IMR-90 (cell line): ENCODE measurements around the gene GMEB2. TPM values are rescaled to one million over a fixed set of nuclear protein-coding genes. Genes with fewer than 3 reads are reported as not detected.

Source experiments
- ATAC-seq: fragments of 200-7000 bp; cut with Tn5 transposase; 2 replicates; pipeline ENCODE4 v1.9.1; 2020; ENCODE audit warnings: low read depth, mild to moderate bottlenecking, moderate library complexity
- BruUV-seq: library from RNA; stranded (reverse); fragments of 400-500 nt; replicated peaks from 2 replicates; lab custom pipeline; 2021; lab: Mats Ljungman, UMichigan
- CTCF ChIA-PET: fragments of 300-600 bp; formaldehyde crosslinking; extraction: SDS; loops from one replicate; lab custom pipeline; 2021; ENCODE audit warnings: antibody characterized with exemption; lab: Yijun Ruan, JAX
- POLR2A ChIA-PET: fragments of 300-600 bp; sonication (Branson Sonifier 250); formaldehyde crosslinking; loops from one replicate; lab custom pipeline; 2022; ENCODE audit warnings: antibody characterized with exemption; ENCODE audit not compliant: unreplicated experiment; lab: Charles Lee
- DNase-seq: peaks from one replicate; pipeline ENCODE4 v3.0.0; 2013
- H2AFZ ChIP-seq: replicated peaks from 2 replicates; pipeline ENCODE3; 2013; ENCODE audit warnings: low read length, mild to moderate bottlenecking; ENCODE audit not compliant: poor library complexity
- H2AK5ac ChIP-seq: 2 replicates; pipeline ENCODE4 v1.6.1; 2013; ENCODE audit warnings: low read depth, low read length, inconsistent platforms
- H2AK9ac ChIP-seq: replicated peaks from 2 replicates; pipeline ENCODE3; 2013; ENCODE audit warnings: mild to moderate bottlenecking, low read depth, low read length, moderate library complexity; ENCODE audit not compliant: poor library complexity
- H2BK120ac ChIP-seq: 2 replicates; pipeline ENCODE4 v1.6.1; 2013; ENCODE audit warnings: low read depth, low read length, inconsistent platforms
- H2BK15ac ChIP-seq: 3 replicates; pipeline ENCODE4 v1.6.1; 2013; ENCODE audit warnings: low read depth, low read length, inconsistent platforms
- H2BK20ac ChIP-seq: 2 replicates; pipeline ENCODE4 v1.6.1; 2013; ENCODE audit warnings: low read depth, mild to moderate bottlenecking, inconsistent platforms, low read length, moderate library complexity
- H2BK5ac ChIP-seq: 2 replicates; pipeline ENCODE4 v1.6.1; 2013; ENCODE audit warnings: mild to moderate bottlenecking, low read depth, low read length, inconsistent platforms; ENCODE audit not compliant: poor library complexity, severe bottlenecking
- H3K14ac ChIP-seq: replicated peaks from 2 replicates; pipeline ENCODE4 v1.6.1; 2013; ENCODE audit warnings: low read depth, low read length, inconsistent platforms
- H3K18ac ChIP-seq: 2 replicates; pipeline ENCODE4 v1.6.1; 2013; ENCODE audit warnings: low read depth, low read length, control low read depth
- H3K23ac ChIP-seq: 2 replicates; pipeline ENCODE4 v1.6.1; 2013; ENCODE audit warnings: low read depth, low read length, inconsistent platforms
- H3K27ac ChIP-seq: 2 replicates; pipeline ENCODE4 v1.5.1; 2013; ENCODE audit warnings: mild to moderate bottlenecking, control low read depth, low read length; ENCODE audit not compliant: insufficient read depth
- H3K27me3 ChIP-seq: 2 replicates; pipeline ENCODE4 v1.6.1; 2013; ENCODE audit warnings: low read length; ENCODE audit not compliant: control insufficient read depth, insufficient read depth
- H3K36me3 ChIP-seq: 2 replicates; pipeline ENCODE4 v1.6.1; 2013; ENCODE audit warnings: low read length, mixed read lengths; ENCODE audit not compliant: control insufficient read depth, insufficient read depth
- H3K4ac ChIP-seq: 2 replicates; pipeline ENCODE4 v1.6.1; 2013; ENCODE audit warnings: low read depth, low read length, inconsistent platforms
- H3K4me1 ChIP-seq: 2 replicates; pipeline ENCODE4 v1.6.1; 2013; ENCODE audit warnings: low read length, mixed read lengths; ENCODE audit not compliant: control insufficient read depth, insufficient read depth
- H3K4me2 ChIP-seq: 2 replicates; pipeline ENCODE4 v1.6.1; 2013; ENCODE audit warnings: low read depth, mild to moderate bottlenecking, control low read depth, low read length, moderate library complexity
- H3K4me3 ChIP-seq: 2 replicates; pipeline ENCODE4 v1.5.1; 2013; ENCODE audit warnings: low read depth, mild to moderate bottlenecking, control low read depth, low read length, moderate library complexity; ENCODE audit not compliant: insufficient read depth
- H3K56ac ChIP-seq: 2 replicates; pipeline ENCODE4 v1.6.1; 2013; ENCODE audit warnings: low read length, inconsistent platforms; ENCODE audit not compliant: insufficient read depth; ENCODE audit errors: extremely low read depth
- H3K79me1 ChIP-seq, 2 experiments: 2 replicates each; pipeline ENCODE4 v1.6.1; 2013; ENCODE audit warnings: low read length in 2 of 2, inconsistent platforms in 1 of 2, low read depth in 1 of 2
- H3K9ac ChIP-seq: 2 replicates; pipeline ENCODE4 v1.6.1; 2013; ENCODE audit warnings: low read depth, low read length, control low read depth
- H3K9me1 ChIP-seq: 2 replicates; pipeline ENCODE4 v1.6.1; 2013; ENCODE audit warnings: low read length, inconsistent platforms; ENCODE audit not compliant: insufficient read depth
- H3K9me3 ChIP-seq: 2 replicates; pipeline ENCODE4 v1.6.1; 2013; ENCODE audit warnings: low read length; ENCODE audit not compliant: control insufficient read depth, insufficient read depth
- H4K20me1 ChIP-seq: 2 replicates; pipeline ENCODE4 v1.6.1; 2013; ENCODE audit warnings: low read length, inconsistent platforms; ENCODE audit not compliant: insufficient read depth
- H4K5ac ChIP-seq: 2 replicates; pipeline ENCODE4 v1.6.1; 2013; ENCODE audit warnings: mild to moderate bottlenecking, low read depth, low read length, control low read depth
- H4K8ac ChIP-seq, 2 experiments: 2 replicates each; pipeline ENCODE4 v1.6.1; 2013; ENCODE audit warnings: low read depth in 2 of 2, low read length in 2 of 2, control low read depth in 1 of 2, inconsistent platforms in 1 of 2
- H4K91ac ChIP-seq: 2 replicates; pipeline ENCODE4 v1.6.1; 2013; ENCODE audit warnings: low read depth, low read length, inconsistent platforms; ENCODE audit not compliant: insufficient read depth
- CHD1 ChIP-seq: IDR thresholded peaks from 2 replicates; pipeline ENCODE4 v1.6.1; 2012; ENCODE audit warnings: low read depth, low read length, improper control_type of control experiment
- FOS ChIP-seq: fragments of 150-350 bp; IDR thresholded peaks from 2 replicates; pipeline ENCODE4 v1.6.1; 2016; ENCODE audit warnings: low read depth, low read length
- MAZ ChIP-seq: IDR thresholded peaks from 2 replicates; pipeline ENCODE4 v1.6.1; 2012; ENCODE audit warnings: low read depth, mild to moderate bottlenecking, low read length, improper control_type of control experiment, moderate library complexity, borderline replicate concordance
- MXI1 ChIP-seq: IDR thresholded peaks from 2 replicates; pipeline ENCODE4 v1.6.1; 2012; ENCODE audit warnings: low read depth, mild to moderate bottlenecking, low read length, moderate library complexity, borderline replicate concordance
- POLR2A ChIP-seq: IDR thresholded peaks from 2 replicates; pipeline ENCODE4 v1.6.1; 2012; ENCODE audit warnings: mild to moderate bottlenecking, low read depth, low read length
- RAD21 ChIP-seq: IDR thresholded peaks from 2 replicates; pipeline ENCODE4 v1.6.1; 2012; ENCODE audit warnings: low read length, improper control_type of control experiment
- USF2 ChIP-seq: fragments of 150-350 bp; IDR thresholded peaks from 2 replicates; pipeline ENCODE4 v1.6.1; 2017; ENCODE audit warnings: mild to moderate bottlenecking, antibody characterized with exemption, low read length, low read depth
- WGBS, 2 experiments: methylation state at CpG; one replicate each; pipeline versions ENCODE4 v1.1.5 to v1.1.7; 2013; ENCODE audit warnings: missing lambda C conversion rate in 2 of 2; ENCODE audit not compliant: insufficient read length in 1 of 2; ENCODE audit errors: extremely low coverage in 2 of 2; 5-methylcytosine and 5-hydroxymethylcytosine counted together
- dilution Hi-C: fragments of 300-500 bp; cut with HindIII; formaldehyde crosslinking; loops from one replicate; pipeline ENCODE4 v1.14.3; 2018; ENCODE audit warnings: low sequenced_read_pairs; ENCODE audit not compliant: unreplicated experiment
- in situ Hi-C: fragments of 300-500 bp; cut with MboI; formaldehyde crosslinking; loops from 3 replicates; pipeline ENCODE4 v1.14.3; 2019; ENCODE audit warnings: low sequenced_read_pairs, inconsistent platforms, mixed read lengths
- intact Hi-C: fragments of 100-400 bp; cut with micrococcal nuclease; formaldehyde crosslinking; loops from 2 replicates; pipeline ENCODE4 v1.10.0; 2022
- polyA plus RNA-seq, 3 experiments: library from polyadenylated mRNA; depleted of rRNA; stranded (reverse); fragments of >200 nt; gene quantifications; 2 replicates each; pipeline ENCODE4 v1.2.3, GENCODE V29; 2012; ENCODE audit warnings: low replicate concordance in 1 of 3
- total RNA-seq: library from RNA; depleted of rRNA; stranded (reverse); fragments of >200 nt; gene quantifications from 2 replicates; pipeline ENCODE4 v1.2.3, GENCODE V29; 2012

The GMEB2 gene
- total and polyA plus RNA-seq, 2 of the 4 experiments (the other 2 are of a cell fraction), result 5.0 to 10.0 TPM

DNA sequence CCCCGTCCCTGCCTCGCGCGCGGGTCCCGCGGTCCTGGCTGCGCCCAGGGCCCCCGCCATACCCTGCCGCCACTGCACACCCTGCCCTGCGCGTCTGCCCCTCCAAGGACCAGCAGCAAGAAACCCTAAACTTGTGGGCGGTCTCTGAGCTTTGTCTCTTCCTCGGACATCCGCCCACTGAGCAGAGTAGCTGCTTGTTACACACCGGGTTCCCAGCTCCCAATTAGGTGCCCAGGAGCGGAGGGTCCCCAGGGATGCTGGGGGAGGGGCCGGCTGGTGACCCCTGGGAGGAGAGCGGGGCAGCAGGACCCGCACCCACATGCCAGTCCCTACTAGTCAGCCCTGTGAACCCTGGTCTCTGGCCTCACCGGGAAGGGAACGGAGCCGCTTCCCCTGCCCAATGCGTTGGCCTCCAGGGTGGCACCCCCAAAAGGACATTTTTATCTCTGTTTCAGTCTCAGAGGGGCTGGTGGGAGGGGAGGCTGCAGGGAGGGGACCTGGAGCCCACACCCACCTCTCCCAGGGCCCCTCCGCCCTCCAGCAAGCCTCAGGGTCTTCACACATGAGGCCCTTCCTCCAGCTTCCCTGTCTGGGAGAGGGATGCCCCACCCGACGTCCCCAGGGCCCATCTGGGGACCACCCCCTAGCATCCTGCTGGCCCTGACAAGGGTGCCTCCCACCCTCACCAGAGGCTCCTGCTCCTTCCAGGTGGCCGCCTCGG is 15.8 kb upstream of the GMEB2 start:
- no peak overlapping the region for H3K27ac ChIP-seq
- POLR2A ChIA-PET, result no interaction called here
- no TSS peak for BruUV-seq
- H2BK5ac ChIP-seq, result no peak overlapping the region
- no peak overlapping the region for H2BK15ac ChIP-seq
- H2AK9ac ChIP-seq, result peak overlapping the region; percentile 72
- peak overlapping the region; percentile 51 for H2AFZ ChIP-seq
- in situ Hi-C loops, result no loop called here
- peaks cover 3% of the 10 kb centered on the region; the same call in 1 of the 2 replicates for H4K20me1 ChIP-seq
- no peak overlapping the region for H2BK120ac ChIP-seq
- no peak overlapping the region for H3K4ac ChIP-seq
- H3K18ac ChIP-seq, result no peak overlapping the region
- DNase-seq, result no peak
- CTCF ChIA-PET, result no interaction called here
- no peaks in the 10 kb centered on the region for H3K36me3 ChIP-seq
- no peak overlapping the region for H4K8ac ChIP-seq
- no peak overlapping the region for H3K14ac ChIP-seq
- TF ChIP-seq RAD21, result no peak
- TF ChIP-seq POLR2A, result no peak
- TF ChIP-seq FOS, result no peak
- no peak for TF ChIP-seq MXI1
- no peak for TF ChIP-seq USF2
- no peak for TF ChIP-seq CHD1
- TF ChIP-seq MAZ, result no peak
- H4K5ac ChIP-seq, result no peak overlapping the region
- no peaks in the 10 kb centered on the region for H3K27me3 ChIP-seq
- H3K4me1 ChIP-seq, result no peaks in the 10 kb centered on the region
- no peaks in the 10 kb centered on the region for H3K9me3 ChIP-seq
- intact Hi-C loops, result no loop called here
- H2BK20ac ChIP-seq, result no peak overlapping the region
- ATAC-seq, result peak; percentile 9; the same call in 1 of the 2 replicates
- no peak overlapping the region for H3K23ac ChIP-seq
- H3K4me3 ChIP-seq, result no peak overlapping the region
- no peaks in the 10 kb centered on the region for H3K9me1 ChIP-seq
- dilution Hi-C loops, result no loop called here
- H3K79me1 ChIP-seq, result no peaks in the 10 kb centered on the region; a peak in 1 of 4 replicates
- H3K56ac ChIP-seq, result no peak overlapping the region
- WGBS, 2 experiments, result 46% methylated on average over 4 of the region's 29 CpGs; no CpG with 5 or more reads in 1 of the 2 experiments
- H3K9ac ChIP-seq, result no peak overlapping the region
- H2AK5ac ChIP-seq, result no peak overlapping the region
- no peak overlapping the region for H3K4me2 ChIP-seq
- H4K91ac ChIP-seq, result no peak overlapping the region
